ENCODE data around the gene LGALSL. TPM values are rescaled to one million over a fixed set of nuclear protein-coding genes. Genes with fewer than 3 reads are reported as not detected.

The LGALSL gene
- total and polyA plus RNA-seq, 2 donors from 2014 or later = 16.2 to 17.3 TPM

DNA sequence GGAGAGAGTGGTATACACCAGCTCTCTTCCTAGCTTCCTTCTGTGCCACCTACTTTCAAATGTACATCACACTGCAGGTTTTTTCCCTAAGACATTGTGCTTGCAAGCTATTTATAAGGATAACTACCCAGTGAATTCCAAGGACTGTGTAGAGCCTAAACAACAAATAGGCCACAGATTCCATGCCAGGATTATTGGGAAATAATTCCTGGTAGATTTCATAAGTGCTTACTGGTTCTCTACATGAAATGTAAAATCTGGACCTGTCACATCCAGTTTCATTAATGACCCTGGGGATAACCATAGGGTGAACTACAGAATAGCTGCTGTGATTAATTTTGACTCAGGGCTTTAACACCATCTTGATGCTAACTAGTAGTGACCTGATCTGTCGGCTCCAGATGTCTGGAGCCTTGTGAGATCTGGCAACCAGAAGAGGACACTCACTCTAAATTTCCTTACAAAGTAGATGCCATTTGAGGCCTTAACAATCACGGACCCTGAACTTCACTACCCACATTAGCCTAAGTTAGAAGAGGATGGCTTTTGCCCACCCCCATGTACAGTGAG lies 34.3 kb upstream of the LGALSL start:
- DNase-seq (no peak), FAIRE-seq (no peak)
- Histone ChIP-seq H3K36me3 (ENCODE audit: control insufficient read depth in 2 of 3, insufficient read depth in 3 of 3, low read length in 3 of 3) (no peaks in the 10 kb centered on the region), H3K4me1 (ENCODE audit: control insufficient read depth in 2 of 3, insufficient read depth in 2 of 3, low read depth in 1 of 3, low read length in 3 of 3) (peaks cover 0 to 5% (median under 1%) of the 10 kb centered on the region in 3 donors), H3K9me3 (ENCODE audit: control insufficient read depth in 2 of 3, insufficient read depth in 1 of 3, low read length in 3 of 3) (no peaks in the 10 kb centered on the region), H3K27me3 (ENCODE audit: control insufficient read depth, insufficient read depth, low read length) (no peaks in the 10 kb centered on the region), H3K9ac (ENCODE audit: low read length in 3 of 3) (no peak overlapping the region), H3K27ac (ENCODE audit: low read depth in 2 of 2, low read length in 2 of 2) (no peak overlapping the region), H3K4me3 (ENCODE audit: low read length in 3 of 3) (no peak overlapping the region)
- intact Hi-C loops (cut with DNase I) = no loop called here
- TF ChIP-seq, protein P1, sequence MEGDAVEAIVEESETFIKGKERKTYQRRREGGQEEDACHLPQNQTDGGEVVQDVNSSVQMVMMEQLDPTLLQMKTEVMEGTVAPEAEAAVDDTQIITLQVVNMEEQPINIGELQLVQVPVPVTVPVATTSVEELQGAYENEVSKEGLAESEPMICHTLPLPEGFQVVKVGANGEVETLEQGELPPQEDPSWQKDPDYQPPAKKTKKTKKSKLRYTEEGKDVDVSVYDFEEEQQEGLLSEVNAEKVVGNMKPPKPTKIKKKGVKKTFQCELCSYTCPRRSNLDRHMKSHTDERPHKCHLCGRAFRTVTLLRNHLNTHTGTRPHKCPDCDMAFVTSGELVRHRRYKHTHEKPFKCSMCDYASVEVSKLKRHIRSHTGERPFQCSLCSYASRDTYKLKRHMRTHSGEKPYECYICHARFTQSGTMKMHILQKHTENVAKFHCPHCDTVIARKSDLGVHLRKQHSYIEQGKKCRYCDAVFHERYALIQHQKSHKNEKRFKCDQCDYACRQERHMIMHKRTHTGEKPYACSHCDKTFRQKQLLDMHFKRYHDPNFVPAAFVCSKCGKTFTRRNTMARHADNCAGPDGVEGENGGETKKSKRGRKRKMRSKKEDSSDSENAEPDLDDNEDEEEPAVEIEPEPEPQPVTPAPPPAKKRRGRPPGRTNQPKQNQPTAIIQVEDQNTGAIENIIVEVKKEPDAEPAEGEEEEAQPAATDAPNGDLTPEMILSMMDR (IDR thresholded peaks at IDR 0.05; ENCODE audit: borderline replicate concordance, extremely low read depth, insufficient read depth) = no peak

- no peak overlapping the region for H3K9ac ChIP-seq (ENCODE audit: low read length in 3 of 3)
- H3K9me3 ChIP-seq (ENCODE audit: control insufficient read depth in 2 of 3, insufficient read depth in 1 of 3, low read length in 3 of 3) = no peaks in the 10 kb centered on the region
- no peaks in the 10 kb centered on the region for H3K27me3 ChIP-seq (ENCODE audit: control insufficient read depth, insufficient read depth, low read length)
- no peak overlapping the region for H3K4me3 ChIP-seq (ENCODE audit: low read length in 3 of 3)
- no peak for FAIRE-seq
- TF ChIP-seq, protein P1 (IDR thresholded peaks at IDR 0.05; ENCODE audit: borderline replicate concordance, extremely low read depth, insufficient read depth) = no peak
- peaks cover 0 to 5% (median 3%) of the 10 kb centered on the region in 3 donors for H3K4me1 ChIP-seq (ENCODE audit: control insufficient read depth in 2 of 3, insufficient read depth in 2 of 3, low read depth in 1 of 3, low read length in 3 of 3)
- no peak overlapping the region for H3K27ac ChIP-seq (ENCODE audit: low read depth in 2 of 2, low read length in 2 of 2)
- no peaks in the 10 kb centered on the region for H3K36me3 ChIP-seq (ENCODE audit: control insufficient read depth in 2 of 3, insufficient read depth in 3 of 3, low read length in 3 of 3)
- DNase-seq = no peak
- intact Hi-C loops (cut with DNase I) = no loop called here
Measured at GRCh38 chr2:64420677-64421076, 33.3 kb upstream of the LGALSL start.

DNA sequence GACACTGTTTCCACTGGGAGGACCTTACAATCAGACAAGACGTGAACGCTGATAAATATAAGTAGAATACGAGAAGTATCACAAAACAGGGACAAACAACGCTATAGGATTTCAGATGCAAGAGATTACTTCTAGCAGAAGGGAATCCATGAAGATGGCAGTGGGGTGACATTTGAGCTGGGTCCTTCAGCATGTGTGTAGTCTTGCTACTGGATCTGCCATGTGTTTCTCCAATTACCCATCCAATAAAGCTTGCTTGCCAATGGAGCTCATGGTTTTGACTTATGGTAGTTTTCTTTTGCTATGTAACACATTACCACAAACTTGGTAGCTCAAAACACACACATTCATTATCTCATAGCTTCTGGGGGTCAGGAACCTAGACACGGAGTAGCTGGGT lies 32.8 kb upstream of the LGALSL start:
- Histone ChIP-seq H3K36me3 (ENCODE audit: control insufficient read depth in 2 of 3, insufficient read depth in 3 of 3, low read length in 3 of 3) (no peaks in the 10 kb centered on the region), H3K9ac (ENCODE audit: low read length in 3 of 3) (no peak overlapping the region), H3K9me3 (ENCODE audit: control insufficient read depth in 2 of 3, insufficient read depth in 1 of 3, low read length in 3 of 3) (no peaks in the 10 kb centered on the region), H3K27me3 (ENCODE audit: control insufficient read depth, insufficient read depth, low read length) (no peaks in the 10 kb centered on the region), H3K4me1 (ENCODE audit: control insufficient read depth in 2 of 3, insufficient read depth in 2 of 3, low read depth in 1 of 3, low read length in 3 of 3) (peaks cover 0 to 5% (median 3%) of the 10 kb centered on the region in 3 donors), H3K27ac (ENCODE audit: low read depth in 2 of 2, low read length in 2 of 2) (no peak overlapping the region), H3K4me3 (ENCODE audit: low read length in 3 of 3) (no peak overlapping the region)
- no peak for FAIRE-seq
- DNase-seq = no peak
- TF ChIP-seq, protein P1 (IDR thresholded peaks at IDR 0.05; ENCODE audit: borderline replicate concordance, extremely low read depth, insufficient read depth) = no peak
- intact Hi-C loops (cut with DNase I) = no loop called here

- intact Hi-C loops (cut with DNase I) = no loop called here
- DNase-seq (no peak), FAIRE-seq (no peak)
- Histone ChIP-seq H3K9ac (ENCODE audit: low read length in 3 of 3) (no peak overlapping the region), H3K4me1 (ENCODE audit: control insufficient read depth in 2 of 3, insufficient read depth in 2 of 3, low read depth in 1 of 3, low read length in 3 of 3) (peaks cover 0 to 5% (median 3%) of the 10 kb centered on the region in 3 donors), H3K27me3 (ENCODE audit: control insufficient read depth, insufficient read depth, low read length) (no peaks in the 10 kb centered on the region), H3K4me3 (ENCODE audit: low read length in 3 of 3) (no peak overlapping the region), H3K27ac (ENCODE audit: low read depth in 2 of 2, low read length in 2 of 2) (no peak overlapping the region), H3K36me3 (ENCODE audit: control insufficient read depth in 2 of 3, insufficient read depth in 3 of 3, low read length in 3 of 3) (no peaks in the 10 kb centered on the region), H3K9me3 (ENCODE audit: control insufficient read depth in 2 of 3, insufficient read depth in 1 of 3, low read length in 3 of 3) (no peaks in the 10 kb centered on the region)
- TF ChIP-seq, protein P1 (IDR thresholded peaks at IDR 0.05; ENCODE audit: borderline replicate concordance, extremely low read depth, insufficient read depth) = no peak
Measured at GRCh38 chr2:64422466-64422865, 31.5 kb upstream of the LGALSL start.
